HEK293 (cell line): ENCODE data around the gene PARD6B.

Source experiments
- TCF7L2 ChIP-seq: IDR thresholded peaks from 2 replicates; pipeline ENCODE4 v1.6.1; 2011; ENCODE audit warnings: low read depth, mild to moderate bottlenecking, inconsistent platforms, low read length, moderate library complexity, borderline replicate concordance
- ZNF274 ChIP-seq, 2 experiments: fragments of 200-500 bp in 1 of 2; fragments of 450-650 bp in 1 of 2; sonication (Bioruptor generic) in 1 of 2; formaldehyde crosslinking in 1 of 2; IDR thresholded peaks; 2 replicates each; pipeline versions ENCODE4 v1.5.1 to v1.6.1; 2014 to 2016; ENCODE audit warnings: borderline replicate concordance in 1 of 2, inconsistent platforms in 1 of 2, low read length in 1 of 2, missing biosample characterization in 1 of 2, missing genetic modification characterization in 1 of 2
- ZNF473 ChIP-seq: fragments of 450-650 bp; formaldehyde crosslinking; IDR thresholded peaks from 2 replicates; pipeline ENCODE4 v1.5.1; 2017; ENCODE audit warnings: missing biosample characterization, missing genetic modification characterization
- TF ChIP-seq, protein P1 (sequence below): fragments of 450-650 bp; formaldehyde crosslinking; IDR thresholded peaks from 2 replicates; pipeline ENCODE4 v1.5.1; 2016; ENCODE audit warnings: missing biosample characterization, missing genetic modification characterization

DNA sequence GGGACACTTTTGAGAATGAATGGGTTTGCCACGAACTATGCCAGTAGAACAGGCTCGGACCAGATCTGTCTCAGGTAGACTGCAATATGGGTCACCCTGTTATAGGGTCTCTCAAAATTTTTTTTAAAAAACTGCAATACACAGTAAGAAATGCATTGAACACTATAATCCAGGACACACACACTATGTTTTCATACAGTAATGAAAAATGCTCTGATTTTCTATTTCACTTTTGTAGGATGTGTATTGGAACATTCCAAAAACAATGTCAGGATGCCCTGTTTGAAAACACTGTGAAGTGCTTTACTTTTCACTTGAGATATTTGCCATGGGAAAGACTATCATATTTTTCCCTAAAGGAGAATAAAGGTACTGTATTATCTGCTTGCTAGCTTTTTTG lies 25.1 kb downstream of the PARD6B start:
- TF ChIP-seq TCF7L2 (no peak), ZNF473 (no peak), ZNF274 (IDR thresholded peaks at IDR 0.05; ENCODE audit: low read length) (no peak), ZNF274 (tag by site-specific recombination; IDR thresholded peaks at IDR 0.05; ENCODE audit: borderline replicate concordance) (no peak)
- TF ChIP-seq, protein P1, sequence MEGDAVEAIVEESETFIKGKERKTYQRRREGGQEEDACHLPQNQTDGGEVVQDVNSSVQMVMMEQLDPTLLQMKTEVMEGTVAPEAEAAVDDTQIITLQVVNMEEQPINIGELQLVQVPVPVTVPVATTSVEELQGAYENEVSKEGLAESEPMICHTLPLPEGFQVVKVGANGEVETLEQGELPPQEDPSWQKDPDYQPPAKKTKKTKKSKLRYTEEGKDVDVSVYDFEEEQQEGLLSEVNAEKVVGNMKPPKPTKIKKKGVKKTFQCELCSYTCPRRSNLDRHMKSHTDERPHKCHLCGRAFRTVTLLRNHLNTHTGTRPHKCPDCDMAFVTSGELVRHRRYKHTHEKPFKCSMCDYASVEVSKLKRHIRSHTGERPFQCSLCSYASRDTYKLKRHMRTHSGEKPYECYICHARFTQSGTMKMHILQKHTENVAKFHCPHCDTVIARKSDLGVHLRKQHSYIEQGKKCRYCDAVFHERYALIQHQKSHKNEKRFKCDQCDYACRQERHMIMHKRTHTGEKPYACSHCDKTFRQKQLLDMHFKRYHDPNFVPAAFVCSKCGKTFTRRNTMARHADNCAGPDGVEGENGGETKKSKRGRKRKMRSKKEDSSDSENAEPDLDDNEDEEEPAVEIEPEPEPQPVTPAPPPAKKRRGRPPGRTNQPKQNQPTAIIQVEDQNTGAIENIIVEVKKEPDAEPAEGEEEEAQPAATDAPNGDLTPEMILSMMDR (tag by site-specific recombination): no peak
